ENCODE measurements around the gene RAPGEF6. TPM values are rescaled to one million over a fixed set of nuclear protein-coding genes. Genes with fewer than 3 reads are reported as not detected.
"Not testable (repeated sequence)": the region's sequence is repeated elsewhere in the genome, so short reads cannot be mapped to it uniquely, and the experiment has no call there.

The RAPGEF6 gene
- total RNA-seq, 3 donors from 2014 or later (not counting 1 experiment from before 2014, with no cell fraction given) = 30.1 to 61.0 (median 42.1) TPM

- 21% methylated on average over 2 of the region's 3 CpGs for WGBS (ENCODE audit: insufficient coverage)
- ATAC-seq = peak in 1 of 3 donors; percentile 40
- DNase-seq = peak in 1 of 2 donors; percentile 17
- Histone ChIP-seq H3K36me3 (ENCODE audit: control insufficient read depth, insufficient read depth, low read length) (peaks cover 46% of the 10 kb centered on the region), H3K27me3 (ENCODE audit: control insufficient read depth, insufficient read depth, low read length) (no peaks in the 10 kb centered on the region), H3K4me1 (ENCODE audit: control insufficient read depth, insufficient read depth, low read length) (no peaks in the 10 kb centered on the region), H3K27ac (ENCODE audit: low read length) (no peak overlapping the region), H3K9me3 (ENCODE audit: control insufficient read depth, insufficient read depth, low read length) (no peaks in the 10 kb centered on the region), H3K4me3 (ENCODE audit: low read length) (no peak overlapping the region)
- Mint-ChIP-seq H3K4me3 (no peak overlapping the region), H3K36me3 (peaks cover 17% of the 10 kb centered on the region), H3K27me3 (ENCODE audit: low read depth in 2 of 2) (no peaks in the 10 kb centered on the region), H3K27ac (peak overlapping the region; percentile 45 to 49), H3K9me3 (no peaks in the 10 kb centered on the region), H3K4me1 (peaks cover 0 to 6% of the 10 kb centered on the region in 2 donors)
- intact Hi-C loops (cut with micrococcal nuclease) = no loop called here
- no peak for TF ChIP-seq CTCF (IDR thresholded peaks at IDR 0.05)
These were observed 146.6 kb downstream of the RAPGEF6 start for GRCh38 chr5:131488463-131488862.

- H3K27me3 ChIP-seq (ENCODE audit: control insufficient read depth, insufficient read depth, low read length); H3K27ac ChIP-seq (ENCODE audit: low read length); intact Hi-C loops (cut with micrococcal nuclease); H3K4me1 ChIP-seq (ENCODE audit: control insufficient read depth, insufficient read depth, low read length); H3K9me3 ChIP-seq (ENCODE audit: control insufficient read depth, insufficient read depth, low read length); H3K4me3 Mint-ChIP-seq; DNase-seq; H3K4me3 ChIP-seq (ENCODE audit: low read length); H3K4me1 Mint-ChIP-seq; ATAC-seq; H3K9me3 Mint-ChIP-seq; H3K27ac Mint-ChIP-seq; H3K27me3 Mint-ChIP-seq (ENCODE audit: low read depth in 2 of 2): not testable (repeated sequence)
- peaks cover 47% of the 10 kb centered on the region for H3K36me3 ChIP-seq (ENCODE audit: control insufficient read depth, insufficient read depth, low read length)
- 98% methylated on average over 4 of the region's 4 CpGs for WGBS (ENCODE audit: insufficient coverage)
- peaks cover 14% of the 10 kb centered on the region for H3K36me3 Mint-ChIP-seq
These were observed 147.7 kb downstream of the RAPGEF6 start for GRCh38 chr5:131487371-131487770.

GRCh38 chr5:131482617-131483016 is 152.4 kb downstream of the RAPGEF6 start:
- Histone ChIP-seq H3K4me1 (ENCODE audit: control insufficient read depth, insufficient read depth, low read length) (no peaks in the 10 kb centered on the region), H3K9me3 (ENCODE audit: control insufficient read depth, insufficient read depth, low read length) (no peaks in the 10 kb centered on the region), H3K27me3 (ENCODE audit: control insufficient read depth, insufficient read depth, low read length) (no peaks in the 10 kb centered on the region), H3K4me3 (ENCODE audit: low read length) (no peak overlapping the region), H3K27ac (ENCODE audit: low read length) (no peak overlapping the region), H3K36me3 (ENCODE audit: control insufficient read depth, insufficient read depth, low read length) (peaks cover 48% of the 10 kb centered on the region)
- Mint-ChIP-seq H3K9me3 (no peaks in the 10 kb centered on the region), H3K4me3 (no peak overlapping the region), H3K4me1 (peaks cover 0 to 12% of the 10 kb centered on the region in 2 donors), H3K27me3 (ENCODE audit: low read depth in 2 of 2) (no peaks in the 10 kb centered on the region), H3K36me3 (peaks cover 13% of the 10 kb centered on the region), H3K27ac (no peak overlapping the region)
- no peak for DNase-seq
- ATAC-seq = no peak
- WGBS (ENCODE audit: insufficient coverage) = 92% methylated on average over 2 of the region's 2 CpGs
- no peak for TF ChIP-seq CTCF (IDR thresholded peaks at IDR 0.05)
- intact Hi-C loops (cut with micrococcal nuclease) = no loop called here

DNA sequence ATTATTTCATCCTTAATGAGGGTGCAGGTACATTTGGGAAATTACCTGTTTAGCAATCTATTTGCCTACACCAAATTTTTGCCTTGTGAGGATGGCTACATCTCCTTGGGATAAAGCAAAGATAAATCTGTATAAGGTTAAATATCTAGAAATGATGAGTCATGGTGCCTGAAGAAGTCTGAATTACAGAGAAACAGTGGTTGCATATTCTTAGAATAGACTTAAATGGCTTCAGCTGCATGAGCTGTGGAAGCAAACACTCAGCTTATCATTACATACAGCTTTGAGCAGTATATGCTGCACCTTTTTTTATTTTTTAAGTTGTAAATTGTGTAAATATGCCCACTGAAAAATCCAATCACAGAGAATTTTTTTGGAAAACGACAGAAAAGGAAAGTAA is 153.5 kb downstream of the RAPGEF6 start:
- Mint-ChIP-seq H3K4me1 (peaks cover 0 to 12% of the 10 kb centered on the region in 2 donors), H3K36me3 (peaks cover 13% of the 10 kb centered on the region), H3K9me3 (no peaks in the 10 kb centered on the region), H3K4me3 (no peak overlapping the region), H3K27ac (no peak overlapping the region), H3K27me3 (ENCODE audit: low read depth in 2 of 2) (no peaks in the 10 kb centered on the region)
- Histone ChIP-seq H3K4me1 (ENCODE audit: control insufficient read depth, insufficient read depth, low read length) (no peaks in the 10 kb centered on the region), H3K27me3 (ENCODE audit: control insufficient read depth, insufficient read depth, low read length) (no peaks in the 10 kb centered on the region), H3K4me3 (ENCODE audit: low read length) (no peak overlapping the region), H3K36me3 (ENCODE audit: control insufficient read depth, insufficient read depth, low read length) (peaks cover 44% of the 10 kb centered on the region), H3K9me3 (ENCODE audit: control insufficient read depth, insufficient read depth, low read length) (no peaks in the 10 kb centered on the region), H3K27ac (ENCODE audit: low read length) (no peak overlapping the region)
- intact Hi-C loops (cut with micrococcal nuclease) = no loop called here
- WGBS (ENCODE audit: insufficient coverage) = no CpG with 5 or more reads among the region's 1 CpG
- no peak for ATAC-seq
- TF ChIP-seq CTCF (IDR thresholded peaks at IDR 0.05) = no peak
- no peak for DNase-seq
